ENCODE measurements around the gene GPATCH8.
A peak's percentile ranks its signal among the peaks of the same experiment; 100 is the strongest.
"Not testable (repeated sequence)": the region's sequence is repeated elsewhere in the genome, so short reads cannot be mapped to it uniquely, and the experiment has no call there.

The GPATCH8 gene

GRCh38 chr17:44375196-44376017, 127.8 kb downstream of the GPATCH8 start:
- DNase-seq (ENCODE audit: low spot score) = no peak

DNA sequence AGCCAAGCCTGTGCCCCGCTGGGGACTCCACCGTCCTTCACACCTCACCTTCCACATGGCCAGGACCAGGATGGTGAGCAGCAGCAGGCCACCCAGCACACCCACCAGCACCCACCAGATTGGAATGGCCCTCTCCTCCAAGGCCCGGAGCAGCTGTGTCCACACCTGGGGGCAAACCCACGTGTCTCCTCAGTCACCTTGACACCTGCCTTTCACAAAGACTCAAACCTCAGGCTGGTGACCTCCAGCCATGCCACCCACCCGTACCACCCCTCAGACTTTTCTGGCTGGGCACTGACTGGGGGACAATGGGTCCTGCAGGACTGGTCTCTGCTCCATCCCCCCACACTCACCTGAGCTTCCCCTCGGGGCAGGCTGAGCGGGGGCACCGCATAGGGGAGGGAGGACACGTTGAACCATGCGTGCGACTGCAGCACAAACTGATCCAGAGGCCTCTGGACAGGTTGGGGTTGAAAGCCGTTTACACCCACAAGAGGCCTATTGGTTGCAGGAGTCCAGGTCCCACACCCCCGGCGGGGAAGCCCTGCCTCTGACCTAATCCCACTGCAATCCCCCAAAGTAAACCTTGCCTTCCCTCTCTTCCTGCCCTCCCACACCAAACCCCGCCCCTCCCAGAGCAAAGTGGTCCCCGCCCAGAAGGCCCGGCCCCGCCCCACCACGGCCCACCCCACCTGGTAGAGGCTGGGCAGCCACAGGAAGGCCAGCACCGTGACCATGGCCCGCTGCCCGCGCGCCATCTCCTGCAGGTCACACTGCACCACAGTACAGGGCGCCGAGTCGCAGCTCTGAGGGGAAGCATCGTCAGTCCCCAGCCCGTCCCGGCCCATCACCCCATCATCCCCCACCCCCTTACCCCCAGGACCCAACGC, 128.7 kb downstream of the GPATCH8 start:
- no peak for DNase-seq (ENCODE audit: low spot score)

- DNase-seq (ENCODE audit: low spot score) = no peak
Observed at GRCh38 chr17:44372036-44372435, 131.2 kb downstream of the GPATCH8 start.

DNA sequence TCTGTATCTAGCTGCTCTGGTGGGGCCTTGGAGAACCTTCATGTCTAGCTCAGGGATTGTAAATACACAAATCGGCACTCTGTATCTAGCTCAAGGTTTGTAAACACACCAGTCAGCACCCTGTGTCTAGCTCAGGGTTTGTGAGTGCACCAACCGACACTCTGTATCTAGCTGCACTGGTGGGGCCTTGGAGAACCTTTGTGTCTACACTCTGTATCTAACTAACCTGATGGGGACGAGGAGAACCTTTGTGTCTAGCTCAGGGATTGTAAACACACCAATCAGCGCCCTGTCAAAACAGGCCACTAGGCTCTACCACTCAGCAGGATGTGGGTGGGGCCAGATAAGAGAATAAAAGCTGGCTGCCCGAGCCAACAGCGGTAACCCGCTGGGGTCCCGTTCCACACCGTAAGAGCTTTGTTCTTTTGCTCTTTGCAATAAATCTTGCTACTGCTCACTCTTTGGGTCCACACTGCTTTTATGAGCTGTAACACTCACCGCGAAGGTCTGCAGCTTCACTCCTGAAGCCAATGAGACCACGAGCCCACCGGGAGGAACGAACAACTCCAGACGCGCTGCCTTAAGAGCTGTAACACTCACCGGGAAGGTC, 133.7 kb downstream of the GPATCH8 start:
- DNase-seq (ENCODE audit: low spot score) = not testable (repeated sequence)

GRCh38 chr17:44368391-44369243, 134.6 kb downstream of the GPATCH8 start:
- DNase-seq (ENCODE audit: low spot score) = not testable (repeated sequence)

- DNase-seq (ENCODE audit: low spot score) = no peak
Observed at GRCh38 chr17:44367231-44367979, 135.8 kb downstream of the GPATCH8 start.

GRCh38 chr17:44365051-44365450, 138.2 kb downstream of the GPATCH8 start:
- DNase-seq (ENCODE audit: low spot score) = not testable (repeated sequence)

DNA sequence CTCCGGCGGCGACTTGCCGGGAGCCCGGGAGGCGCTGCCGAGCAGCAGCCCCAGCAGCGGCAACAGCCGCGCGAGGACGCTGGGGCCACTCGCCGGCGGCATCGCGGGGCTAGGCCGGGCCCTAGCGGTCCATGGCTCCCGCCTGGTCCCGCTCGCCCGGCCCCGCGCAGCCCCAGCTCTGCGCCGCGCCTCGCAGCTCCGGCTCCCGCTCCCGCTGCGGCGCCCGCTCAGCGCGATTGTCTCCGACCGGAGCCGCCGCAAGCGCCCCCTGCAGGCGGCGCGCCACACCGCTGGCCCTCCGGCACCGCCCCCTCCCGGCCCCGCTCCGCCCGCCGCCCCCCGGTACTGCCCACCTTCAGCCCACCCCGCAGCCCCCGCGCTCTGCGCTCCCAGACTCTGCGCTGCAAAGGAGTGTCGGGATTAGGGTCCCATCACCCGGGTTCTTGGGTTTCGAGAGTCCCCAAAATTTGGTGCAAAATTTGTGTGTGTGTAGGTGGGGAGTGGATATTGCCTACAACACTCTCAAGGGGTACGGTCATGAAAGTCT, 139.5 kb downstream of the GPATCH8 start, which contains the start of gene FAM171A2:
Gene FAM171A2 (minus strand): TSS at position 241 of the 547 bp plus-strand sequence. CDS start 139 bp downstream, at position 102.
- peak; percentile 94 for DNase-seq (ENCODE audit: low spot score)

GRCh38 chr17:44362949-44363612, 140.1 kb downstream of the GPATCH8 start:
- DNase-seq (ENCODE audit: low spot score) = peak; percentile 70

GRCh38 chr17:44362459-44362948, 140.7 kb downstream of the GPATCH8 start:
- DNase-seq (ENCODE audit: low spot score) = no peak

DNA sequence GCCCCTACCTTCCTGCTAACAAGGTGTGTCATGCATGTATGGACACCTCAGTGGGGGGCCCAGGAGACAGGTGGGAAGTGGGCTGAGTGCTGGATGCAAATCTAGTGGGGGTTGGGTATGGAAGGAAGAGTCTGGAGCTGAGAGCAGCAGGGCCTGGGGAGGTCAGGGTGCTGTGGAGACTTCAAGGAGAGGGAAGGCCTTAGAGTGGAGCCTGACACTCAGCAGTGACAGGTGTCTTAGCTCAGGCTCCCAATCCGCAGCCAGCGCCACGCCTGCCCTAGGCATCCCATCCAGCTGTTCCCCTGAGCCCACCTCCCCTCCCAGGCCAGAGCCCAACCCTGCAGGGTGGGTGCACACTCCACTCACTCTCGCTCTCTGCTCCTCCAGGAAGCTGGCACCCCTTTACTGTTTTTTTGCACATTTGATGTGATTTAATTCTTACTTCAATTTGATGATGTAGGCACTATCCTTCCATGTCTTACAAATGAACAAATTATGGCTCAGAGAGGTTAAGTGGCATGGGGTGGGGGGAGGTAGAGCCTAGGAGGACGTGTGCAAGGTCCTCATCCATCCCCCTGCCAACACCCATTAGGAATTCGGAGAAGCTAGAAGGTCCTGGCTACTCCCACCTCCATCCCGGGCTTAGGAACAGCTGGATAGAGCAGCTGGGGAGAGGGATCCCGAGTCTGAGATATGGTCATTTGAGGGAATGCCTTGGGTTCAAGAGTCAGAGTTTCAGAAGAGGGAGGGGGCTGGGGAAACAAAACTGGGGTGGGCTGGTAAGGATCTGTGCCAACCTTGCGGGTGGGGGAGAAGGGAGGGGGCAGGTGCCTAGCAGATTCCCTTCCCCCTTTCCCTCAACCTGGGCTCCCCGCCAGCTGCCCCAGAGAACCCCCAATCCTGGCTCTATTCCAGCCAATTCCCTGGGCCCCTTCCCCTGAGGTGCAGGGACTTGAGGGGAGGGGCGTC, 141.6 kb downstream of the GPATCH8 start:
- DNase-seq (ENCODE audit: low spot score) = no peak

DNA sequence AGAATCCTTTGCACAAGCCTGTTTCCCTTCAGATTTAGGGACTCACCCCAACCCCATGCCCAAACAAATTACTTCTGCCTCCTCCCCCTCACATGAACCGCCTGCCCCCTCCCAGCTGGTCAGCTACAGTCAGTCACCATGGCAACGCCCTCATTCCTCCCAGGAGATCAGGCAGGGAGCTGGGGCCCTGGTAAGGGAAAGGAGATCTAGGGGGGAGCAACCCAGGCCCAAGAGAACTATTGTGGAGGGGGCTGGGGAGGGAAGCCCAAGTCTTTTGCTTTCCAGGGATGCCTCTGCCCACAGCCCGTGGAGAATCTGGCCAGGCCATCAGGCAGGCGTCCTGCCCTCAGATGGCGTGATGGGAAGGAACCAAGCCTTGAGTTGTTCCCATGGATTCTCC, 142.4 kb downstream of the GPATCH8 start:
- DNase-seq (ENCODE audit: low spot score) = peak; percentile 73

- DNase-seq (ENCODE audit: low spot score) = no peak
Observed at GRCh38 chr17:44360144-44360533, 143.1 kb downstream of the GPATCH8 start.

GRCh38 chr17:44359458-44360143, 143.6 kb downstream of the GPATCH8 start:
- no peak for DNase-seq (ENCODE audit: low spot score)

- DNase-seq (ENCODE audit: low spot score) = no peak
Observed at GRCh38 chr17:44359006-44359405, 144.2 kb downstream of the GPATCH8 start.

DNA sequence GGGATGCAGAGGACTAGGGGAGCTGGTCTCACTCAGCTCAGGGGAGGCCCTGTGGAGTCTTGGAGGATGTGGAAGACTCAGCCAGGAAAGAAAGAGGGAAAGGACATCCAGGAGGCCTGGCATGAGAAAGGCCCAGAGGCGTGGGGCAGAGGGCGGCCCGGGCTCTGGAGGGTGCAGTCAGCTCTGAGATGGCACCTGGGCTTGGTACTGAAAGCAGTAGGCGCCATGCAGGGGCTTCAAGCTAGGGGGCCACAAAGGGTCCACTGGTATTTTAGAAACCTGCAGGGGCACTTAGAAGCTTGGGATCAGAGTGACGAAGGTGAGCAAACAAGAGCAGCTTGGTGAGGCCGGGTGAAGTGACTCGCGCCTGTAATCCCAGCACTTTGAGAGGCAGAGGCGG, 145.1 kb downstream of the GPATCH8 start:
- no peak for DNase-seq (ENCODE audit: low spot score)

GRCh38 chr17:44356241-44356640, 147.0 kb downstream of the GPATCH8 start:
- no peak for DNase-seq (ENCODE audit: low spot score)

GRCh38 chr17:44355642-44356099, 147.5 kb downstream of the GPATCH8 start:
- no peak for DNase-seq (ENCODE audit: low spot score)

All from AG08396 (cell line).